Measurements from ENCODE around the gene PLXDC2.
A peak's percentile ranks its signal among the peaks of the same experiment; 100 is the strongest.
"Not testable (repeated sequence)": the region's sequence is repeated elsewhere in the genome, so short reads cannot be mapped to it uniquely, and the experiment has no call there.

The PLXDC2 gene

GRCh38 chr10:20115894-20116293 is 299.7 kb downstream of the PLXDC2 start:
- no peak for DNase-seq (ENCODE audit: low spot score)

GRCh38 chr10:20117471-20117870 is 301.2 kb downstream of the PLXDC2 start:
- no peak for DNase-seq (ENCODE audit: low spot score)

- no peak for DNase-seq (ENCODE audit: low spot score)
Observed at GRCh38 chr10:20118119-20118518, 301.9 kb downstream of the PLXDC2 start.

- no peak for DNase-seq (ENCODE audit: low spot score)
Observed at GRCh38 chr10:20128811-20129210, 312.6 kb downstream of the PLXDC2 start.

GRCh38 chr10:20132816-20133215 is 316.6 kb downstream of the PLXDC2 start:
- DNase-seq (ENCODE audit: low spot score): no peak

- DNase-seq (ENCODE audit: low spot score): no peak
Observed at GRCh38 chr10:20133669-20134189, 317.5 kb downstream of the PLXDC2 start.

GRCh38 chr10:20142311-20142710 is 326.1 kb downstream of the PLXDC2 start:
- DNase-seq (ENCODE audit: low spot score): no peak

- no peak for DNase-seq (ENCODE audit: low spot score)
Observed at GRCh38 chr10:20144268-20144667, 328.0 kb downstream of the PLXDC2 start.

- DNase-seq (ENCODE audit: low spot score): no peak
Observed at GRCh38 chr10:20146004-20146403, 329.8 kb downstream of the PLXDC2 start.

GRCh38 chr10:20147684-20148083 is 331.5 kb downstream of the PLXDC2 start:
- no peak for DNase-seq (ENCODE audit: low spot score)

- DNase-seq (ENCODE audit: low spot score): no peak
Observed at GRCh38 chr10:20156511-20156910, 340.3 kb downstream of the PLXDC2 start.

- DNase-seq (ENCODE audit: low spot score): no peak
Observed at GRCh38 chr10:20157314-20157713, 341.1 kb downstream of the PLXDC2 start.

GRCh38 chr10:20158086-20158485 is 341.9 kb downstream of the PLXDC2 start:
- no peak for DNase-seq (ENCODE audit: low spot score)

- DNase-seq (ENCODE audit: low spot score): no peak
Observed at GRCh38 chr10:20162123-20162522, 345.9 kb downstream of the PLXDC2 start.

GRCh38 chr10:20166096-20166675 is 350.0 kb downstream of the PLXDC2 start:
- DNase-seq (ENCODE audit: low spot score): no peak

GRCh38 chr10:20170661-20171060 is 354.4 kb downstream of the PLXDC2 start:
- DNase-seq (ENCODE audit: low spot score): no peak

- no peak for DNase-seq (ENCODE audit: low spot score)
Observed at GRCh38 chr10:20173046-20173445, 356.8 kb downstream of the PLXDC2 start.

- no peak for DNase-seq (ENCODE audit: low spot score)
Observed at GRCh38 chr10:20175719-20176118, 359.5 kb downstream of the PLXDC2 start.

GRCh38 chr10:20180766-20181165 is 364.5 kb downstream of the PLXDC2 start:
- no peak for DNase-seq (ENCODE audit: low spot score)

GRCh38 chr10:20181434-20181833 is 365.2 kb downstream of the PLXDC2 start:
- DNase-seq (ENCODE audit: low spot score): peak; percentile 25

GRCh38 chr10:20185116-20185515 is 368.9 kb downstream of the PLXDC2 start:
- no peak for DNase-seq (ENCODE audit: low spot score)

- DNase-seq (ENCODE audit: low spot score): not testable (repeated sequence)
Observed at GRCh38 chr10:20191392-20191791, 375.2 kb downstream of the PLXDC2 start.

GRCh38 chr10:20195076-20195475 is 378.8 kb downstream of the PLXDC2 start:
- DNase-seq (ENCODE audit: low spot score): no peak

- peak; percentile 10 for DNase-seq (ENCODE audit: low spot score)
Observed at GRCh38 chr10:20200758-20201157, 384.5 kb downstream of the PLXDC2 start.

Data from Ammon's horn (tissue), 1 donor.